ENCODE data around the gene SLC25A12.
"Not testable (repeated sequence)": the region's sequence is repeated elsewhere in the genome, so short reads cannot be mapped to it uniquely, and the experiment has no call there.

SLC25A12 gene

GRCh38 chr2:171908235-171908634, 14.2 kb upstream of the SLC25A12 start:
- TF ChIP-seq, protein P1, sequence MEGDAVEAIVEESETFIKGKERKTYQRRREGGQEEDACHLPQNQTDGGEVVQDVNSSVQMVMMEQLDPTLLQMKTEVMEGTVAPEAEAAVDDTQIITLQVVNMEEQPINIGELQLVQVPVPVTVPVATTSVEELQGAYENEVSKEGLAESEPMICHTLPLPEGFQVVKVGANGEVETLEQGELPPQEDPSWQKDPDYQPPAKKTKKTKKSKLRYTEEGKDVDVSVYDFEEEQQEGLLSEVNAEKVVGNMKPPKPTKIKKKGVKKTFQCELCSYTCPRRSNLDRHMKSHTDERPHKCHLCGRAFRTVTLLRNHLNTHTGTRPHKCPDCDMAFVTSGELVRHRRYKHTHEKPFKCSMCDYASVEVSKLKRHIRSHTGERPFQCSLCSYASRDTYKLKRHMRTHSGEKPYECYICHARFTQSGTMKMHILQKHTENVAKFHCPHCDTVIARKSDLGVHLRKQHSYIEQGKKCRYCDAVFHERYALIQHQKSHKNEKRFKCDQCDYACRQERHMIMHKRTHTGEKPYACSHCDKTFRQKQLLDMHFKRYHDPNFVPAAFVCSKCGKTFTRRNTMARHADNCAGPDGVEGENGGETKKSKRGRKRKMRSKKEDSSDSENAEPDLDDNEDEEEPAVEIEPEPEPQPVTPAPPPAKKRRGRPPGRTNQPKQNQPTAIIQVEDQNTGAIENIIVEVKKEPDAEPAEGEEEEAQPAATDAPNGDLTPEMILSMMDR (IDR thresholded peaks at IDR 0.05; ENCODE audit: low read length, missing control alignments): no peak
- DNase-seq (ENCODE audit: low read depth): no peak
- no peak overlapping the region for H3K4me3 ChIP-seq (replicated peaks; ENCODE audit: low read depth, low read length)

- TF ChIP-seq, protein P1 (IDR thresholded peaks at IDR 0.05; ENCODE audit: low read length, missing control alignments): no peak
- H3K4me3 ChIP-seq (replicated peaks; ENCODE audit: low read depth, low read length): no peak overlapping the region
- no peak for DNase-seq (ENCODE audit: low read depth)
These were observed 8.9 kb upstream of the SLC25A12 start for GRCh38 chr2:171902840-171903420.

GRCh38 chr2:171899623-171900282, 5.7 kb upstream of the SLC25A12 start:
- not testable (repeated sequence) for DNase-seq (ENCODE audit: low read depth); H3K4me3 ChIP-seq (replicated peaks; ENCODE audit: low read depth, low read length)

DNA sequence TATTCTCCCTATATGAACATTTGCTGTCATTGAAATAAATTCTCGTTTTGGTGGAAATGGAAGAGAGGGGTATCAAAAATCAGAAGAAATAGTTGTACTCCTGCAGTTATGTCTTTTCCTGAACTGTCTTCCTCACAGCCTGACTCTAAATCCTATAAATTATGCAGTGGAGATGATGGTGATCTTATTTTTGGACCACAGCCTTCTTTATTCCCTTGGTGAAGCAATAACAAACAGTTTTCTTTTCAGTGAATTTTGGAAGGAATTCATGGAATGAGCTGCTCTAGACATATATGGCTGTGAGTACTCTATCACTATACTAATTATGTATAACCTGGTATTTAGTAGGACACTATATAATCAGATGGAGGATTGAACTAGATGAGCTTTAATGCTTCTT, 1.7 kb upstream of the SLC25A12 start:
- TF ChIP-seq, protein P1 (IDR thresholded peaks at IDR 0.05; ENCODE audit: low read length, missing control alignments): no peak
- H3K4me3 ChIP-seq (replicated peaks; ENCODE audit: low read depth, low read length): no peak overlapping the region
- peak; percentile 23 for DNase-seq (ENCODE audit: low read depth)

DNA sequence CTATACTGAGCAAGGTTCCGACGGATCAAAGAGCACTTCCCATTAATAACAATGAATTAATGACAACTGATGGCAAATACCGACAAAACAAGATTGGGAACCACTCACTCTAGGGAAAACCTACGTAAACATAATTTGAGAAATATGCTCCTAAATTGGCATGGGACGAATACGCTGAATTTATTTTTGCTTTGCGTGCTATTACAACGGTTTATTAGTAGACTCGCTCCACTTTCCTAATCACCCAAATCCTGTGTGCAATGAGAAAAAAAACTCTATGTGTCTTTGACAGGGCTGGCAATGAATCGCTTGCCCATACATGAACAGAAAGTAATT, 536 bp upstream of the SLC25A12 start:
- H3K4me3 ChIP-seq (replicated peaks; ENCODE audit: low read depth, low read length): peak overlapping the region; percentile 80
- TF ChIP-seq, protein P1 (IDR thresholded peaks at IDR 0.05; ENCODE audit: low read length, missing control alignments): no peak
- no peak for DNase-seq (ENCODE audit: low read depth)

DNA sequence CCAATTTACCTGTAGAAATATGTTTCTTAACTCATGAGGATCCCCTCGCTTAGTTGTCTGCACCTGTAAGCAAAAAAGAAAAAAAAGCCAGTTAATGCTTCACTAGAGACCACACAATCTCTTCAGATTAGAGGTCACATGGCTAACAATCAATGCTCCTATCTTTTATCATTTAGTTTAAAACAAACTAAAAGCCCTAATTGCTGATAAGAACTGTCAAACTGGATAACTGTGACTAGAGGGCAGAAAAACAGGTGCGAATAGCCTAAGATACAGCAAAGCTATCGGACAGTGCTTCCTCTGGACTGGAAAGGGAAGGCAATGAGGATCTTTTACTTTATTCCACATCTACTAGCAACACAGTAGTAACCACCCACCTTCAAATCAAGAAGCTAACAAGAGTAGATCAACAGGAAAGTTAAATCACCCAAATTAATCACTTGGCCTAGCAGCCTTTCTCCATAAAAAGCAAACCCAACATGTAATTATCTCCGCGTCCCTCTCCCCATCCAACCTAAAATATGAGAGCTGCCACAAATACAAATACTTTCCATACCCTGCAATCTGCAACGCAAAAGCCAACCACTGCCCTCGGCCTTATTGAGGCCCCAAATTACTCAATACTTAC, 734 bp downstream of the SLC25A12 start:
- H3K4me3 ChIP-seq (replicated peaks; ENCODE audit: low read depth, low read length): peak overlapping the region; percentile 80
- TF ChIP-seq, protein P1 (IDR thresholded peaks at IDR 0.05; ENCODE audit: low read length, missing control alignments): no peak
- DNase-seq (ENCODE audit: low read depth): peak; percentile 36

- TF ChIP-seq, protein P1 (IDR thresholded peaks at IDR 0.05; ENCODE audit: low read length, missing control alignments): no peak
- no peak for DNase-seq (ENCODE audit: low read depth)
- H3K4me3 ChIP-seq (replicated peaks; ENCODE audit: low read depth, low read length): no peak overlapping the region
These were observed 4.2 kb downstream of the SLC25A12 start for GRCh38 chr2:171889808-171890207.
